Fibroblast of the aortic adventitia (primary cell): ENCODE measurements around the gene SLX4IP. TPM values are rescaled to one million over a fixed set of nuclear protein-coding genes. Genes with fewer than 3 reads are reported as not detected.
A peak's percentile ranks its signal among the peaks of the same experiment; 100 is the strongest.

ENCODE experiments used
- DNase-seq: peaks from one replicate; pipeline ENCODE4 v3.0.0-alpha.2; 2010; ENCODE audit warnings: low read depth
- H3K4me3 ChIP-seq: 2 replicates; pipeline ENCODE4 v1.5.1; 2011; ENCODE audit warnings: low read depth, mild to moderate bottlenecking, control low read depth, low read length, moderate library complexity
- CTCF ChIP-seq: IDR thresholded peaks from 2 replicates; pipeline ENCODE4 v1.5.1; 2011; ENCODE audit warnings: mild to moderate bottlenecking, low read length, control low read depth, inconsistent platforms; ENCODE audit not compliant: insufficient read depth
- total RNA-seq: library from RNA; depleted of rRNA; stranded (reverse); fragments of >200 nt; gene quantifications from 2 replicates; pipeline ENCODE4 v1.2.3, GENCODE V29; 2012; ENCODE audit warnings: low replicate concordance

The SLX4IP gene
- total RNA-seq, 1 donor = 7.0 TPM

- peak; percentile 80 for DNase-seq
- no peak overlapping the region for H3K4me3 ChIP-seq
- no peak for TF ChIP-seq CTCF
These were observed 73.6 kb downstream of the SLX4IP start for GRCh38 chr20:10508468-10509251.

- no peak overlapping the region for H3K4me3 ChIP-seq
- no peak for TF ChIP-seq CTCF
- DNase-seq = no peak
These were observed 74.3 kb downstream of the SLX4IP start for GRCh38 chr20:10509376-10509775.

GRCh38 chr20:10510216-10510615, 75.1 kb downstream of the SLX4IP start:
- TF ChIP-seq CTCF = no peak
- no peak overlapping the region for H3K4me3 ChIP-seq
- DNase-seq = no peak

- no peak for DNase-seq
- TF ChIP-seq CTCF = no peak
- peak overlapping the region; percentile 9 for H3K4me3 ChIP-seq
These were observed 76.0 kb downstream of the SLX4IP start for GRCh38 chr20:10511170-10511508.

- H3K4me3 ChIP-seq = peak overlapping the region; percentile 9
- peak; percentile 96 for DNase-seq
These were observed 76.6 kb downstream of the SLX4IP start for GRCh38 chr20:10511509-10512251.

GRCh38 chr20:10513061-10513460, 78.0 kb downstream of the SLX4IP start:
- no peak for TF ChIP-seq CTCF
- H3K4me3 ChIP-seq = no peak overlapping the region
- DNase-seq = no peak

More at GRCh38 chr20:10511509-10512251, 76.6 kb downstream of the SLX4IP start:
- TF ChIP-seq CTCF = no peak
